ENCODE measurements around the gene UQCRFS1.

DNA sequence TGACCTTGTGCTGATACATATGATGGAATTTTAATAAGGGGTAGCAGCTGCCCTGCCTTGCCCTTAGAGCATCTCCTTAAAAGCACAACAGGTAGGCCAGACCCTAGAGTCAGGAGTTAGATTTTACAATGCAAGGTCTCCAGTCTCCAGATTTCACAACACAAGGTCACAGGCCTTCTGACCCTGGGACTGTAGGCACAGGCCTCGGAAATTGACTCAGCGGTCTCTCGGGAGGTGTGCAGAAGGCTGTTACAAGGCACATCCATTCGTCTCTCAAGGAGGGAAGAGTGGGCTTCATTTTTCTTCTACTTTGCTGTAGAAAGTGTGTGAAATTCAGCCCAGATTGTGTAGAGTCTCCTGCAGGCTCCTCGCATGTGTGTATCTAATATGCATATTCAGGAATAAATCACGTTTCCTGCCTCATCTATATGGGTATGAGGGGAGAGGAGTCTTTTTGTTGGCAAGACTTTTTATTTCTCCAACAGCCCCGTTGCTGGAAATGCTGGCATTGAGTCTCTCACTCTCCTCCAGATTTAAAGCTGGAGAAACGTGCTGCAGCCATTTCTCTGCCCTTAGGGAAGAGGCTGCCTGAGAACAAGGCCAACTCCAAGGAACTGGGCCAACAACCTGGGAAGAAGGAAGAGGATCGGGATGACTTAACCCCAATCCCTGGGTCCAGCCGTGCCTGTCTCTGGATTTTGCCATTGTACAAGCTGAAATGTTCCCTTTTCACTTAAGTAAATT lies 24.5 kb downstream of the UQCRFS1 start:
- TF ChIP-seq, protein P1, sequence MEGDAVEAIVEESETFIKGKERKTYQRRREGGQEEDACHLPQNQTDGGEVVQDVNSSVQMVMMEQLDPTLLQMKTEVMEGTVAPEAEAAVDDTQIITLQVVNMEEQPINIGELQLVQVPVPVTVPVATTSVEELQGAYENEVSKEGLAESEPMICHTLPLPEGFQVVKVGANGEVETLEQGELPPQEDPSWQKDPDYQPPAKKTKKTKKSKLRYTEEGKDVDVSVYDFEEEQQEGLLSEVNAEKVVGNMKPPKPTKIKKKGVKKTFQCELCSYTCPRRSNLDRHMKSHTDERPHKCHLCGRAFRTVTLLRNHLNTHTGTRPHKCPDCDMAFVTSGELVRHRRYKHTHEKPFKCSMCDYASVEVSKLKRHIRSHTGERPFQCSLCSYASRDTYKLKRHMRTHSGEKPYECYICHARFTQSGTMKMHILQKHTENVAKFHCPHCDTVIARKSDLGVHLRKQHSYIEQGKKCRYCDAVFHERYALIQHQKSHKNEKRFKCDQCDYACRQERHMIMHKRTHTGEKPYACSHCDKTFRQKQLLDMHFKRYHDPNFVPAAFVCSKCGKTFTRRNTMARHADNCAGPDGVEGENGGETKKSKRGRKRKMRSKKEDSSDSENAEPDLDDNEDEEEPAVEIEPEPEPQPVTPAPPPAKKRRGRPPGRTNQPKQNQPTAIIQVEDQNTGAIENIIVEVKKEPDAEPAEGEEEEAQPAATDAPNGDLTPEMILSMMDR (IDR thresholded peaks at IDR 0.05; ENCODE audit: low read length), result no peak
- no peak for TF ChIP-seq EZH2phosphoT487 (IDR thresholded peaks at IDR 0.05; ENCODE audit: low read length)
